Activated CD4-positive, alpha-beta T cell treated with anti-CD3 and anti-CD28 coated beads, Interleukin-2, Interleukin-4, amounts not matched to agents 100 ng/mL and 50 ng/mL, durations not matched to agents 16 hours and 8 hours (primary cell): ENCODE data around the gene SAMD10.
"Not testable (repeated sequence)": the region's sequence is repeated elsewhere in the genome, so short reads cannot be mapped to it uniquely, and the experiment has no call there.

Source experiments
- DNase-seq: peaks from one replicate; pipeline ENCODE4 v3.0.0-alpha.2; 2020; ENCODE audit warnings: low spot score

SAMD10 gene

DNA sequence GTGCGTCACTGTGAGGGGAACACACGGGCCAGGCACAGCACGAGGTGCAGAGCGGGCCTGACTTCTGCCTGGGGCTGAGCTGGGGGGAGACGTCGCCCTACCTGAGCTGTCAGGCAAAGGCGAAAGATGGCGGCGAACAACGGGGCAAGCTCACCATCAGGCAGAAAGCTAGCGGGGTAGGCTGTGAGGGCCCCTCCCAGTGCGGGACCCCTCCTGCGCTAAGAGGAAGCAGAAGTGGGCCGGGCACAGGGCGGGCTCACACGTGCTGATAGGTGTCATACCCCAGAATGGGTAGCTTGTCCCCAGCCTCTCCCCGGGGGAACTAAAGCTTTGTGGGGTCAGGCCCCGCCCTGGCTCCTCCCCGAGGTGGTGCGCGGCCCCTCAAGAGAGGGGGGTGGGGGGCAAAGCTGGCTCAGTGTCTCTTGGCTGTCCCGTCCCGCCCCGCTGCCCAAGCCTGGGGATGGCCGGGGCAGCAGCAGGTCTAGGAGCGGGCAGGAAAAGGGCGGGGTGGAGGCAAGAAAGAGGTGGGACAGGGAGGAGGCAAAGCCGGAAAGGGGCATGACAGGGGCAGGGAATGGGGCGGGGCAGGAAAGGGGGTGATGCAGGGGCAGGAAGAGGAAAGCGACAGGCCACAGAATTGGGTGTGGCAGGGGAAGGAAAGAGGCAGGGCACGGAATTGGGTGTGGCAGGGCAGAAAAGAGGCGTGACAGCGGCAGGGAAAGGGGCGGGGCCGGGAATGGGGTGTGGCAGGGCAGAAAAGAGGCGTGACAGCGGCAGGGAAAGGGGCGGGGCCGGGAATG, 38.0 kb downstream of the SAMD10 start:
- DNase-seq = peak; percentile 96

DNA sequence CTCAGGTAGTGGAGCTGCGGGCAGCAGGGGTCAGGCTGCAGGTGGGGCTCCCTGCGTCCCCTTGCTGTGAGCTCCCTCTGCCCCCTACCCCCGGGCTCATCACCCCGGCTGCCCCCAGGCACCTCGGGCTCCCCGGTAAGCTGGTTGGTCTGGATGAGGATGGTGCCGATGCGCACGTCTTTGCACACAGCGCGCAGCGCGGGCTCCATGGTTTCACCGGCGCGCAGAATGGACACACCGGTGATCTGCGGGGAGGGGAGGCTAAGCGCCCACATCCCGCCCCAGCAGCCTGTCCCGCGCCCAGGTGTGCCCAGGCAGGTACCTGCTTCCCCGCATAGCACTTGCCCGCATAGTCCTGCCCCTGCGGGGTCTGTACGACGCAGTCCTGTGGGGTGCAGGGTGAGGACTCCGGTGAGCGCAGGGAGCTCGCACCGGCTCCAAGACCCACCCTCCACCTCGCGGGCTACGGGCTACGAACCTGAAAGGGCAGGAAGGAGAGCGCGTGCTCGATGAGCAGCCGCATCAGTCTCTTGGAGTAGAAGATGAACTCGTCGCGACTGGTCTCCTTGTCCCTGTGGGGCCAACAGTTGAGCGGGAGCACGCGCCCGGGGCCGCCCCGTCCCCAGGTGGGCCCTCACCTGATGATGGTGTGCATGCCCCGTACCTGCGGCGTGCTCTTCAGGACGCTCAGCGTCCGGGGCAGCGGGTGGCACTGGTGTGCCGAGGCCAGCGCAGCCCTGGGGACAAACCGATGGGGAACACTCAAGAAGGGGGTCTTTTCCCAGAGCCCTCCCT, 38.8 kb downstream of the SAMD10 start:
- no peak for DNase-seq

DNA sequence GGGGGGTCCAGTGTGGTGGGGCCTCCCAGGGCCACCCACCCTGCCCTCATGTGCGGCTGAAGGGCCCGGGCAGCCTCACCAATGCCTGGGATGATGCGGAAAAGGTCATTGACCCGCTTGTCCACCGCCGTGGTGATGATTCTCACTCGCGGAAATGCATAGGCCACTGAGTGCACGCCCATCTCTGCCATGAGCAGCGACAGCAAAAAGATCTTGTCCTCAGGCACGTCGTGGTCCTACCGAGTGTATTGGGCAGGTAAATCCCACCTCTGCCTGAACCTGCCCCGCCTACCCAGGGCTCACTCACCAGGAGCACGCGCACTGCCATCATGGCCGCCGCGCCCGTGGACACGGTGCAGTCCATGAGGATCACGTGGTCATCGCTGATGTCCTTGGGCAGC, 39.4 kb downstream of the SAMD10 start:
- DNase-seq = no peak

DNA sequence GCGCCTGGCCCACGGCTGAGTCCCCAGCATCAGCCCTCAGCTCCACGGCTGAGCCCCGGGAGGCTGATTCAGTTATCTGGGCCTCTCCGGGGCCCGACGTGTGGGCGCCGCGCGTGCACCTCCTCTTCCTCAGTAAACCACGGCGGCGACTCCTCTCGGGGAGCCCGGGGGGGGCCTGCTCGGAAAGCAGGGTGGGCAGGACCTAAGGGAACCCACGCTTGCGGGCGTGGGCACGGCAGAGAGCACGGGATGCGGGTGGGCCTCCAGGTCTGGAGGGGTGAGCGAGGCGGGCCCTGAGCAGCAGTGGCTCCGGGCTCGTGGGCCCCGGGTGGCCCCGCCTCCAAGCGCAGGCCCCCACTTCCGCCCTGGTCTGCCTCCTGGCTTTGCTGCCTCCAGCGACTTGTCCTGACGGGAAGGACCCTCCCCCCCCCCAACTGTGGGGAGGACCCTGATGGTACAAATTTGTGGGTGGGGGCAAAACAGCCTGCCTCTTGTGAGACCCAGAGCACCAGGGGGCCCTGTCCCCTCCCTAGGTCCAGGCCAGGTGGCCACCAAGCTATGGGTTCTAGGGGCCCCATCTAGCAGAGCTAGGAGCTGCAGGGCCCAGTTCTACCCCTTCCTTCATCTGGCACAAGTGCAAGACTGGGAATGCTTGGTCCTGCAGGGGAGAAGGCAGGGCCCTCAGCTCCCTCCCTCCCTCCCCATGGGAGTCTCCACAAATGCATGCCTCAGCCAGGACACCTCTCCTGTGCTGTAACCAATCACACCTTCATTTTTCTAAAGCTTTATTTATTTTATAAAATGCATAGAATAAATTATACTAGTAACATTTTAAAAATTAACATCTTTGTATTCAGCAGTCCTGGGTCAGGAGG, 40.1 kb downstream of the SAMD10 start:
- no peak for DNase-seq

DNA sequence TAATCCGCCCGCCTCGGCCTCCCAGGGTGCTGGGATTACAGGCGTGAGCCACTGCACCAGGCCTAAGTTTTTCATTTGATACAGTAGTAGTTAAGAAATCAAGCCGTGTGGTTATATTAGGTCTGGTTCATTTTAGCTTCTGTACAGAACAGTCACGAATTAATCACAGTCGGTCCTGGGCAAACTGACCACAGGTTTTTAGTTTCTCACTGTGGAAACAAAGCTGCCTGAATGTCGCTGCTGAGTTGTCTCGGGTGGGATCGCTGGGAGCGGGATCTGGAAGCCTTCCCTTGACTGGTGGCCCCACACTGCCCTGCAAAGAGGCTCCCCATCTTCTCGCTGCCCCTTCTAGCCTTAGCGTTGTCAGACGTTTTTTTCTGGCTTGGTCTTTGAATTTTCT, 41.8 kb downstream of the SAMD10 start:
- no peak for DNase-seq

DNA sequence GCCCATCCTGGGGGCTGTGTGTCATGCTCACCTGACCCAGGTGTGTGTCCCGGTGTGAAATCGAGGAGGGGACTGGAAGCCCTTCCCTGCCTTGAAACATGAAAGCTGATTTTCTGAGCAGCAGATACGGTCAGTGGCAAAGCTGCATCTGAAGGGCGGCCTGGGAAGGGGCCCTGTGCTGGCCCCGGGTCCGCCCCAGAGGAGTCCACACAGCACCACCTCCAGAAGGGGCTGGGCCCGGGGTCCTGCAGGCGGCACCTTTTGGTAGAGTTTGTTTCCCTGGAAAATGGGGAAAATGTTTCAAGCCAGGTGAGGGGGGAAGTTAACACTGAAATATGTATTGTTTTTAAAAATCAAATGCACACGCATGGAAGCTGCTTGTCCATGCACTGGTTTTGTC, 44.0 kb downstream of the SAMD10 start:
- DNase-seq = no peak

DNA sequence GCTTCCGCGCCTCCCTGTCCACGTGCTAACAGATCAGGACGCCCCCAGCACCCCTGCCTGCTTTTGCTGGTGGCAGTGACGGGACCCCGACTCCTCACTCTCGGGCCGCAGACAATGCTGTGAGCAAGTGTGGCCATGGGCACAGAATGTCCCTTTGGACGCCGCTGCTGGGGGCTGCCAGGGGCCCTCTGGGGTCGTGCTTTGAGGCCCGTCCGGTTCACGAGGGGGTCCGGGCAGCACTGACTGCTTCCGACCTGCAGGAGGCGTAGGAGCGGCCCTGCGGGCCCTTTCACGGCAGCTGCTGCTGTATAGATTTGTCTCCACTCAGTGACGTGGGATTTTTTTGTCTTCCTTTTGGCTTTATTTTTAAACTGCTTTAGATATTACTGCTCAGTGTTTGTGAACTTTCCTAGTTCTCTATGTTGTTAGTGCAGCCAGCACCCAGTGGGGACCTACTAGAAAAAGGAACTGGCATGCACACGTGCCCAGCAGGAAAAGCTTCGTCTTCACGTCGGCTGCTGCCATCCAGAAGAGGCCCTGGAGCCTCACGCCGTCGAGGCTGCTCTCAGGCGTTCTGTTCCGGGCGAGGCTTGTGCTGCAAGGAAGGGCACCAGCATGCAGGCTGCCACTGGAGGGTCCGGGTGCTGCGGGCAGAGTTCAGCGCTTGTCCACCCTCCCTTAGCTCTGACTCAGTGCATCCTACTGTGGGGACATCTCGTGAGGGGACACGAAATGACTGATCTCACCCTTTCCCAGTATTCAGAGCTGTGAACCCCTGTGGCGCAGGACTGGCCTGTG, 45.0 kb downstream of the SAMD10 start:
- DNase-seq = no peak

DNA sequence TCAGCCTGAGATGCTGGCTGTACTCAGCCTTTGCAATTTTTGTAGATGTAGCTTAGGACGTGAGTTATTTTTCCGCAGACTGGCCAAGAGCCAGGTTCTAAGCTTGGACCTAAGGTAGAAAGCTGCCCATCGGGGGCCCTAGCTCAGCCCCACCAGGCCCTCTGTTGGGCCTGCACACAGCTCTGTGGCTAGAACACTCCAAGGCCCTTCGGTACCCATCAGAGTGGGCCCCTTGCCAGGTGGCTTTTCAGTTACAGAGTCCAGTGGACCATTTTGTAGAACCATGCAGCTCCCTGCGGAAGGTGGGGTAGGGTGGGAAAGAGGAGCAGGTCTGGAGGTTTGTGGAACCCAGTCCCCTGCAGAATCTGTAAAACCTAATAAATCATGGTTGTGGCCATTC, 45.8 kb downstream of the SAMD10 start:
- no peak for DNase-seq

DNA sequence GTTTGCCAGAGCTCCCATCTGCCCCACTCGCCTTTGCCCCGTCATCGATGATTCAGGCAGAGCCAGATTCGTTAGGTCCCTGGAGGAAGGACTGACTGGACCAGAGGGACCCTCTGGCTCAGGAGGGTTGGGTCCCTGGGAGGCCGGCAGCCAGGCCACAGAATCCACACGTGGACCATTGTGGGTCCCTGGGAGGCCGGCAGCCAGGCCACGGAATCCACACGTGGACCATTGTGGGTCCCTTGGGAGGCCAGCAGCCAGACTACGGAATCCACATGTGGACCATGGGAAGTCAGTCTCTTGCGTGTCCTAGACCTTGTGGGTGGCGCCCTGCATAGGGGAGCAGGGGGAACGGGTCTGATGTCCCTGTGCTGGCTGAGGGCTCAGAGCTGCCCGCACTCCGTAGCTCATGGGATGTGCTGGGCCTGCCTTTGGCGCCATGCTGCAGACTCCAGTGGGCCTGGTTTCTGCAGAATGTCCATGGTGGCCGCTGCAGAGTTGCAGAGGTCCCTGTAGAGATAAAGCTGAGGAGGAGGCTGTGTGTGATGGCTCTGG, 46.8 kb downstream of the SAMD10 start:
- no peak for DNase-seq

DNA sequence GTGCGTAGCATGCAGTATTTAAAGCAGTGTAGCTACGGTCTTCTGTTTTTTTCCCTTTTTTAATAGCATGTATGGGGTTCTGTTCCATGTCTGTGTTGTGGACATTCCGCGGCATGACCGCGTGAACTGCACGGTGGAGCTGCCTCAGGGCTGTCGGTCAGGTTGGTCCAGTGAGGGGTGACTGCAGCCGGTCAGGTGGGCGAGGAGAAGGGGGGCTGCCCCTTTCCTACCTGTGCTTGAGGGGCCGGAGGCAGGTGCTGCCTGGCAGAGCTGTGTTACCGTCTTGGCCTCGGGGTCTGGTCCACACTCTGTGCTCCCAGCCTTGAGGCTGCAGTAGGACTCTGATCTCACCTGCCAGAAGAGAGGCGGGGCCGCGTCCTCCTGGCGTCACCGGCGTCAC, 47.7 kb downstream of the SAMD10 start:
- DNase-seq = no peak

DNA sequence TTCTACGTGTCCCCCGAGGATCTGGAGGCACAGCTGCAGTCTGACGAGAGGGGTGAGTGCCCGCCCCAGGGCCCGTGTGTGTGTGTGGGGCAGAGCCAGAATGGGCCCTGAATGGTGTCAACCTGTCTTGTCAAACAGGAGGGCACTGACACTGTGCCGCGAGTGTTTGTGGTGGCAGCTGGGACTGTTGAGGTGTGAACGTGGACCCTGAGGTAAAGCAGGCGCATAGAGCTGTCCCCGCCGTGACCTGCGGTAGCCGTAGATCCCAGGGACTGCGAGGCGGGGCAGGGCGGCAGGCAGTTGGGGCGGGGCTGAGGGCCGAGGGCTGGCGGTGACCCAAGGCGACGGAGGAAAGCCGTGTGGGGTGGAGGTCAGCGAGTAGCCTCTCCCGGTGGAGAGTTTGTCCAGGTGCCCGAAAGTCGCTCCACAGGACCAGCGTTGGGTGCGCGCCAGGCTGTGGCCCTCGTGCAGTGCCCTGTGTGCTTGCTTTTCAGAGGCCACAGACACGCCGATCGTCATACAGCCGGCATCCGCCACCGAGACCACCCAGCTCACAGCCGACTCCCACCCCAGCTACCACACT, 48.4 kb downstream of the SAMD10 start:
- no peak for DNase-seq

DNA sequence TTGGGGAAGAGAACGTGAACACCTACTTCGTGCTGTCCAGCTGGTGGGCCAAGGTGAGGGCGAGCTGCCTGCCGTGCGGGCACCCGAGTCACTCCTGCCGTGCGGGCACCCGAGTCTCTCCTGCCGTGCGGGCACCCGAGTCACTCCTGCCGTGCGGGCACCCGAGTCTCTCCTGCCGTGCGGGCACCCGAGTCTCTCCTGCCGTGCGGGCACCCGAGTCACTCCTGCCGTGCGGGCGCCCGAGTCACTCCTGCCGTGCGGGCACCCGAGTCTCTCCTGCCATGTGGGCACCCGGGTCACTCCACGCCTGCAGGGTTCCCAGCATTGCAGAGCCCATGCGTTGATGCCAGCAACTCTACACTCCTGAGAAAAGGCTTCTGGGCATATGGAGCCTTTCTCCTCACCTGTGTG, 50.0 kb downstream of the SAMD10 start:
- not testable (repeated sequence) for DNase-seq

DNA sequence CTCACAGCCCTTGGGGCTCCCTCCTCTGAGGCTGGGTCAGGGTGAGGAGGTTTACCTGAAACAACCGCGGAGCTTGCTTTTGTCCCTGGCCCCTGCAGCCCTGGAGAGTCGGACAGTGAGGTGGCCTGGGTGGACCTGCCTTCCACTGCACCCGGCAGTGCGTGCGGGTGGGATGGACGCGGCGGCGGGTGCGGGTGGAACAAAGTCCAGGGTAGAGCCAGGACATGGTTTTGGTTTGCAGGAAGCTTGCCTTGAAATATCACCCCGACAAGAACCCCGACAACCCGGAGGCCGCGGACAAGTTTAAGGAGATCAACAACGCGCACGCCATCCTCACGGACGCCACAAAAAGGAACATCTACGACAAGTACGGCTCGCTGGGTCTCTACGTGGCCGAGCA, 50.4 kb downstream of the SAMD10 start:
- DNase-seq = no peak

DNA sequence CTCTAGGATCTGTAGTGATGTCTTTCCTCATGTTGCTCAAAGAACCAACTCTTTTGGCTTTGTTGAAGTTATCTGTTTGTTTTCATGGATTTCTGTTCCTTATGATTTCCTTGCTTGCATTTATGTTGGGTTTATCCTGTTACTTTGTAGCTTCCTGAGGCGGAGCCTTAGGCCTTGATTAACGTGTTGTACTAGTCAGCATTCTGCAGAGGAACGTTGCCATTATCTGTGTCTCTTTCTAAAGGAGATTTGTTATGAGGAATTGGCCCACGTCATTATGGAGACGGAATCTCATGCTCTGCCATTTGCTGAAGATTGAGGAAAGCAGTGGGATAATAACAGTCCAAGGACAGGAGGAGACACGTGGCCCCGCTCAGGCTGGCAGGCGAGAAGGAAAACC, 53.1 kb downstream of the SAMD10 start:
- DNase-seq = no peak

DNA sequence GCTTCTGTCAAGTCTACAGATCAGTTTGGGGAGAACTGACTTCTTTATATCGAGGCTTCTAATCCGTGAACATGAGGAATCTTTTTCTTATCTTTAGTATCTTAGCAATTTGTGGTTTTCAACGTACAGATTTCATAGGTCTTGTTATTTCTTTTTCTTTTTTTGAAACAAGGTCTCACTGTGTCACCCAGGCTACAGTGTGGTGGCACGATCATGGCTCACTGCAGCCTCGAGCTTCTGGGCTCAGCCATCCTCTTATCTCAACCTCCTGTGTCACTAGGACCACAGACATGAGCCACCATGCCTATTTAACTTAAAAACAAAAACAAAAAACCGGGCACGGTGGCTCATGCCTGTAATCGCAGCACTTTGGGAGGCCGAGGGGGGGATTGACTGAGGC, 55.2 kb downstream of the SAMD10 start:
- no peak for DNase-seq
